Calu3 (cell line): ENCODE results near the gene COQ2. TPM values are rescaled to one million over a fixed set of nuclear protein-coding genes. Genes with fewer than 3 reads are reported as not detected.

Source experiments
- BruUV-seq: library from RNA; stranded (reverse); fragments of 400-500 nt; replicated peaks from 2 replicates; lab custom pipeline; 2021; lab: Mats Ljungman, UMichigan
- CTCF ChIA-PET: fragments of 300-600 bp; sonication (Branson Sonifier 250); formaldehyde crosslinking; loops from one replicate; lab custom pipeline; 2022; ENCODE audit warnings: antibody characterized with exemption; lab: Charles Lee
- DNase-seq: peaks from one replicate; pipeline ENCODE4 v3.0.0; 2022
- H3K27ac Mint-ChIP-seq: one replicate; pipeline ENCODE4 v1.8.0; 2022; ENCODE audit warnings: mixed read lengths; ENCODE audit not compliant: unreplicated experiment
- H3K27me3 Mint-ChIP-seq: one replicate; pipeline ENCODE4 v1.8.0; 2022; ENCODE audit warnings: mixed read lengths; ENCODE audit not compliant: unreplicated experiment
- H3K36me3 Mint-ChIP-seq: one replicate; pipeline ENCODE4 v1.8.0; 2022; ENCODE audit warnings: mild to moderate bottlenecking, moderate library complexity, mixed read lengths; ENCODE audit not compliant: insufficient read depth, unreplicated experiment
- H3K4me1 Mint-ChIP-seq: one replicate; pipeline ENCODE4 v1.8.0; 2022; ENCODE audit warnings: mild to moderate bottlenecking, low read depth, mixed read lengths; ENCODE audit not compliant: unreplicated experiment
- H3K4me3 Mint-ChIP-seq: one replicate; pipeline ENCODE4 v1.8.0; 2022; ENCODE audit warnings: mild to moderate bottlenecking, low read depth, moderate library complexity, mixed read lengths; ENCODE audit not compliant: unreplicated experiment
- H3K9me3 Mint-ChIP-seq: one replicate; pipeline ENCODE4 v1.8.0; 2022; ENCODE audit warnings: low read depth, mixed read lengths; ENCODE audit not compliant: unreplicated experiment
- intact Hi-C: fragments of 100-400 bp; cut with micrococcal nuclease; formaldehyde crosslinking; loops from one replicate; pipeline ENCODE4 v1.10.0; 2022; ENCODE audit not compliant: unreplicated experiment
- total RNA-seq: library from RNA; stranded (reverse); gene quantifications from 2 replicates; pipeline ENCODE4 v1.2.3, GENCODE V29; 2022
- TF ChIP-seq, protein P1 (sequence below): fragments of 200-600 bp; IDR thresholded peaks from one replicate; pipeline ENCODE4 v1.8.0; 2022; ENCODE audit warnings: antibody characterized with exemption; ENCODE audit not compliant: unreplicated experiment

Gene COQ2
- total RNA-seq, 1 experiment from 2014 or later = 16.3 TPM

DNA sequence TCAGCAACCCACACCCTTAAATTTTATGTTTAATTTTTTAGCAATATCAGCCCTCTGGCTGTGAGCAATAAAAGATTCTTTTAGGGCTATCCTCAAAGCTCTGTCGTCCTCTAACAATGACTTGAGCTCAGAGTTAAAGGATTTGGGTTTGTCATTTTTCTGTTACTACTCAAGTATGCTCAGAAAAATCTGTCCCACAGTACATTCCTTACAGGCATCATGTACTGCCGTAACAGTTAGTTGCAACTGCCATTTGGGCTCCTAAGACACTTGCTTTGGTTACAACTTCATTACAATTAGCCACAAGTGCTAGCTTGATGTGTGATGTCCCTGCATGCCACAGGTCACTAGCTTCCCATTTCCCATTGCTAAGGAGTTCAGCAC lies 33.2 kb downstream of the COQ2 start:
- CTCF ChIA-PET = interaction anchor here (0.8 kb wide), 1 partner anchor 141 kb away, joined by 3 read pairs; no protein-coding TSS in a partner anchor
- no peak for DNase-seq
- no peak overlapping the region for H3K4me3 Mint-ChIP-seq
- no peaks in the 10 kb centered on the region for H3K4me1 Mint-ChIP-seq
- H3K9me3 Mint-ChIP-seq = no peaks in the 10 kb centered on the region
- H3K36me3 Mint-ChIP-seq = peaks cover 1% of the 10 kb centered on the region
- BruUV-seq = no TSS peak
- intact Hi-C loops = no loop called here
- TF ChIP-seq, protein P1, sequence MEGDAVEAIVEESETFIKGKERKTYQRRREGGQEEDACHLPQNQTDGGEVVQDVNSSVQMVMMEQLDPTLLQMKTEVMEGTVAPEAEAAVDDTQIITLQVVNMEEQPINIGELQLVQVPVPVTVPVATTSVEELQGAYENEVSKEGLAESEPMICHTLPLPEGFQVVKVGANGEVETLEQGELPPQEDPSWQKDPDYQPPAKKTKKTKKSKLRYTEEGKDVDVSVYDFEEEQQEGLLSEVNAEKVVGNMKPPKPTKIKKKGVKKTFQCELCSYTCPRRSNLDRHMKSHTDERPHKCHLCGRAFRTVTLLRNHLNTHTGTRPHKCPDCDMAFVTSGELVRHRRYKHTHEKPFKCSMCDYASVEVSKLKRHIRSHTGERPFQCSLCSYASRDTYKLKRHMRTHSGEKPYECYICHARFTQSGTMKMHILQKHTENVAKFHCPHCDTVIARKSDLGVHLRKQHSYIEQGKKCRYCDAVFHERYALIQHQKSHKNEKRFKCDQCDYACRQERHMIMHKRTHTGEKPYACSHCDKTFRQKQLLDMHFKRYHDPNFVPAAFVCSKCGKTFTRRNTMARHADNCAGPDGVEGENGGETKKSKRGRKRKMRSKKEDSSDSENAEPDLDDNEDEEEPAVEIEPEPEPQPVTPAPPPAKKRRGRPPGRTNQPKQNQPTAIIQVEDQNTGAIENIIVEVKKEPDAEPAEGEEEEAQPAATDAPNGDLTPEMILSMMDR = no peak
- H3K27ac Mint-ChIP-seq = no peak overlapping the region
- H3K27me3 Mint-ChIP-seq = no peaks in the 10 kb centered on the region

DNA sequence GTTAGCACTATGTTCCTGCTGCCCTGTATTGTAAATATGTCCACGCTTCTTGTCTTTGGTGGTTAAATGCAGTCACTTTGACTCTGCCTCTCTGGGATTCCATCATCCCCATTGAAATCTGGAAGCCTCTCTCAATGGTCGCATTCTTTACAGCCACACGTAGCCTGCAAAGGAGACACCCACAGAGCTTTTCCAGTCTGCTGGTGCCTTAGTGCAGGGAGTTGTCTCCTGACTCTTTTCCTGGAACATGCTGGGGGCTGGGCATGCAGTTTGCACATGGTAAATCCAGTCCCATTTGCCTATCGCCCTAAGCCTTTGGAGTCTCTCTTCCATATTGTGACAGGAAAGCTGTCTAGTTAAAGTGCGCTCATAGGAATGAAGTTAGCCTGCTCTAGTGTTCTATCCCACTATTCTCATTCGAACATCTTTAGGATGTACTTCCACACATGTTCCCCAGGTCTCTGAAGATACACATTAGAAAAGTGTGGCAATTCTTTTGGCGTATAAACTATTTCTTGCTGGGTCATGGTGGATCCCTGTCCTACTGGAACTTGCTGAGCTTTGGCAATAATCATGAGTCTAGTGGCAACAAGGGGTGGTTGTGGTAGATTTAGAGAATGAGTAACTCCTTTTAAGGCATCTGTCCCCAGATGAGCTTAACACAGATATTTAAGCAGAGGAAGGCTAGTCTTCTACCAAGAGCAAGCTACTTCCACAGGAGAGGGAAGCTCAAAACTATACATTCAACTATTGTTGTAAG lies 33.7 kb downstream of the COQ2 start:
- no TSS peak for BruUV-seq
- H3K36me3 Mint-ChIP-seq = no peaks in the 10 kb centered on the region
- H3K4me1 Mint-ChIP-seq = no peaks in the 10 kb centered on the region
- TF ChIP-seq, protein P1 = no peak
- DNase-seq = no peak
- H3K9me3 Mint-ChIP-seq = no peaks in the 10 kb centered on the region
- intact Hi-C loops = no loop called here
- no peak overlapping the region for H3K4me3 Mint-ChIP-seq
- no peaks in the 10 kb centered on the region for H3K27me3 Mint-ChIP-seq
- CTCF ChIA-PET = interaction anchor here (0.8 kb wide), 1 partner anchor 141 kb away, joined by 3 read pairs; no protein-coding TSS in a partner anchor
- no peak overlapping the region for H3K27ac Mint-ChIP-seq

DNA sequence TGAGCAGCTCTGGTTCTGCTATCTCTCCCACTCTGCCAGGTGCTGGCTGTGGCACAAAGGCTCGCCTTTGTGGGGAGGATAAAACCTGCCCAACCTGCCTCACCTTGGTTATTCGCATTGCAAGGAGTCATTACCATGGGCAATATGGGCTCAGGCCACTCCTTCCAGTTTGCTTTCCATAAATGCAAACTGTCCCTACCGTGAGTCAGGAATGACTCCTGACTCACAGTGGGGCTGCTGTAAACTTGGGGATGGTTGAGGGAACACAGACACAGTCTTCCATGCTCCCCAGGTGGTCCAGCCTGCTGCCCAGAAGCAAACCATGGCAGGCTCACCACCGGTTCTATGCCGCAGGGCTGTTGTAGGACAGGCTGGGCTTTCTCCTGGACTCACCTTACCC lies 36.1 kb downstream of the COQ2 start:
- no TSS peak for BruUV-seq
- intact Hi-C loops = no loop called here
- no peaks in the 10 kb centered on the region for H3K36me3 Mint-ChIP-seq
- peak; percentile 19 for DNase-seq
- no peaks in the 10 kb centered on the region for H3K9me3 Mint-ChIP-seq
- H3K27ac Mint-ChIP-seq = no peak overlapping the region
- TF ChIP-seq, protein P1 = no peak
- H3K4me1 Mint-ChIP-seq = no peaks in the 10 kb centered on the region
- no peak overlapping the region for H3K4me3 Mint-ChIP-seq
- no peaks in the 10 kb centered on the region for H3K27me3 Mint-ChIP-seq
- CTCF ChIA-PET = no interaction called here

DNA sequence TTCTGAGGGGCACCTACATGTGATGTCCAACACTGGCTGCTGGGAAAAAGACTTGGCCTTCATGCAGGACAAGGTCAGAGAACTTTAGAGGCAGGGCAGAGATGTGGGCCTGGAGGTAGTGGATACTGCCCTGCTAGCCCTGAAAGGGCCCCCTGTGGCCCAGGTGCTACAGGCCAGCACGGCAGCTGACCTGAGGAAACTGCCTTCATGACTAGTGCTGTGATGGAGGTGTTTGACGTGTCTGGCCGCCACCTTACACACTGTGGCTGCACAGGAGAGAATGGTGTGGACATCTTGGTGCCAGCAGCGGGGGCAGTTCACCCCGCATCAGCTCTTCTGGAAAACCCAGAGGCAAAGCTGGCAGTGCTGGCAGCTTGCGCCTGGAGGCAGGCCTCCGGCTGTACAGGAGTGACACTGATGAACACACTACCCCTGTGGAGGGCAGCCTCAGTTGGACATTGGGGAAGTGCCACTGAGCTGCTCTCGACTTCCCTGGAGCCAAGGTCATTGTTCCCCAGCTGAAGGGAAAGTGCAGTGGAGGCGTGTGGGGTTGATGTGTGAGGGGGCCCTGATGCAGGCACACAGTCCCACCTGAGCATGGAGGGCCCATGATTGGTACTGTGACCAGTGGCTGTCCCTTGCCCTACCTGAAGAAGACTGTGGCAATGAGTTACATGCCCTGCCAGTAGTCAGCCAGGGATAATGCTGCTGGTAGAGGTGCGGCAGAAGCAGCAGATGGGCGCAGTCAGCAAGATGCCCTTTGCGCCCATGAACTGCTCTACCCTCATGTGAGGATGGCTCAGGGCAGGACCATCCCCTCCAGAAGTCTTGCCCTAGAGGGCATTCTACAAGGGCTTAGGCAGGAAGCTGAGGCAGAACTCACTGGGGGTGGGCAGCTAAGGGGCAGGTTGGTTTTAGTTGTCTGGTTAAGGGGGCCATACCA lies 36.9 kb downstream of the COQ2 start:
- Mint-ChIP-seq H3K4me1 (no peaks in the 10 kb centered on the region), H3K27me3 (no peaks in the 10 kb centered on the region), H3K4me3 (no peak overlapping the region), H3K36me3 (no peaks in the 10 kb centered on the region), H3K9me3 (no peaks in the 10 kb centered on the region), H3K27ac (no peak overlapping the region)
- TF ChIP-seq, protein P1 = no peak
- intact Hi-C loops = no loop called here
- CTCF ChIA-PET = interaction anchor here (0.6 kb wide), 1 partner anchor 39 kb away, joined by 3 read pairs; no protein-coding TSS in a partner anchor
- BruUV-seq = no TSS peak
- DNase-seq = no peak
